Activated naive CD8-positive, alpha-beta T cell treated with anti-CD3 and anti-CD28 coated beads, Interleukin-2, amount 50 U/mL, for 24 hours (primary cell): Measurements from ENCODE around the gene IFNL3.
"Not testable (repeated sequence)": the region's sequence is repeated elsewhere in the genome, so short reads cannot be mapped to it uniquely, and the experiment has no call there.

Experiments used
- ATAC-seq: fragments of 150-1000 bp; cut with Tn5 transposase; one replicate; pipeline ENCODE4 v1.10.0; 2021
- DNase-seq: peaks from one replicate; pipeline ENCODE4 v3.0.0; 2021
- H3K27ac Mint-ChIP-seq: one replicate; pipeline ENCODE4 v1.8.0; 2021; ENCODE audit warnings: mild to moderate bottlenecking, mixed read lengths
- H3K27me3 Mint-ChIP-seq: one replicate; pipeline ENCODE4 v1.8.0; 2021; ENCODE audit warnings: mixed read lengths
- H3K36me3 Mint-ChIP-seq: one replicate; pipeline ENCODE4 v1.8.0; 2021; ENCODE audit warnings: low read depth, mixed read lengths
- H3K4me1 Mint-ChIP-seq: one replicate; pipeline ENCODE4 v1.8.0; 2021; ENCODE audit warnings: mixed read lengths
- H3K4me3 Mint-ChIP-seq: one replicate; pipeline ENCODE4 v1.8.0; 2021; ENCODE audit warnings: mild to moderate bottlenecking, moderate library complexity, mixed read lengths
- H3K9me3 Mint-ChIP-seq: one replicate; pipeline ENCODE4 v1.8.0; 2021; ENCODE audit warnings: mixed read lengths

The IFNL3 gene

GRCh38 chr19:39244410-39245100 is at the start of gene IFNL3:
Gene IFNL3 (minus strand): TSS chr19:39245006. CDS start chr19:39244967, 39 bp downstream.
- not testable (repeated sequence) for H3K27ac Mint-ChIP-seq, H3K9me3 Mint-ChIP-seq, H3K4me3 Mint-ChIP-seq, H3K36me3 Mint-ChIP-seq, H3K27me3 Mint-ChIP-seq, DNase-seq, H3K4me1 Mint-ChIP-seq, ATAC-seq

- Mint-ChIP-seq H3K9me3 (no peaks in the 10 kb centered on the region), H3K4me3 (no peak overlapping the region), H3K27me3 (peaks cover 4% of the 10 kb centered on the region), H3K36me3 (no peaks in the 10 kb centered on the region), H3K4me1 (peaks cover 12% of the 10 kb centered on the region), H3K27ac (no peak overlapping the region)
- no peak for ATAC-seq
- no peak for DNase-seq
Measured at GRCh38 chr19:39293394-39293793, 48.6 kb upstream of the IFNL3 start.

GRCh38 chr19:39284032-39284431 is 39.2 kb upstream of the IFNL3 start:
- Mint-ChIP-seq H3K27me3 (peaks cover 7% of the 10 kb centered on the region), H3K9me3 (no peaks in the 10 kb centered on the region), H3K4me1 (no peaks in the 10 kb centered on the region), H3K36me3 (no peaks in the 10 kb centered on the region), H3K4me3 (no peak overlapping the region), H3K27ac (no peak overlapping the region)
- ATAC-seq: no peak
- no peak for DNase-seq

GRCh38 chr19:39282021-39282420 is 37.2 kb upstream of the IFNL3 start:
- no peak overlapping the region for H3K27ac Mint-ChIP-seq
- H3K9me3 Mint-ChIP-seq: no peaks in the 10 kb centered on the region
- peaks cover 5% of the 10 kb centered on the region for H3K27me3 Mint-ChIP-seq
- ATAC-seq: no peak
- no peaks in the 10 kb centered on the region for H3K36me3 Mint-ChIP-seq
- H3K4me1 Mint-ChIP-seq: no peaks in the 10 kb centered on the region
- no peak overlapping the region for H3K4me3 Mint-ChIP-seq
- no peak for DNase-seq

GRCh38 chr19:39277598-39277997 is 32.8 kb upstream of the IFNL3 start:
- Mint-ChIP-seq H3K27ac (no peak overlapping the region), H3K27me3 (peaks cover 2% of the 10 kb centered on the region), H3K4me3 (no peak overlapping the region), H3K4me1 (no peaks in the 10 kb centered on the region), H3K36me3 (no peaks in the 10 kb centered on the region), H3K9me3 (no peaks in the 10 kb centered on the region)
- no peak for DNase-seq
- ATAC-seq: no peak

- no peaks in the 10 kb centered on the region for H3K4me1 Mint-ChIP-seq
- no peaks in the 10 kb centered on the region for H3K36me3 Mint-ChIP-seq
- H3K27ac Mint-ChIP-seq: no peak overlapping the region
- H3K9me3 Mint-ChIP-seq: no peaks in the 10 kb centered on the region
- no peak for DNase-seq
- H3K4me3 Mint-ChIP-seq: no peak overlapping the region
- H3K27me3 Mint-ChIP-seq: peaks cover 2% of the 10 kb centered on the region
- no peak for ATAC-seq
Measured at GRCh38 chr19:39276740-39277139, 31.9 kb upstream of the IFNL3 start.

GRCh38 chr19:39275578-39275977 is 30.8 kb upstream of the IFNL3 start:
- peaks cover 2% of the 10 kb centered on the region for H3K27me3 Mint-ChIP-seq
- no peak overlapping the region for H3K4me3 Mint-ChIP-seq
- DNase-seq (no peak), ATAC-seq (no peak)
- no peaks in the 10 kb centered on the region for H3K36me3 Mint-ChIP-seq
- H3K9me3 Mint-ChIP-seq: no peaks in the 10 kb centered on the region
- H3K27ac Mint-ChIP-seq: no peak overlapping the region
- no peaks in the 10 kb centered on the region for H3K4me1 Mint-ChIP-seq

GRCh38 chr19:39273859-39274258 is 29.1 kb upstream of the IFNL3 start:
- not testable (repeated sequence) for ATAC-seq, H3K9me3 Mint-ChIP-seq, DNase-seq, H3K4me1 Mint-ChIP-seq, H3K36me3 Mint-ChIP-seq, H3K27ac Mint-ChIP-seq, H3K4me3 Mint-ChIP-seq, H3K27me3 Mint-ChIP-seq

- Mint-ChIP-seq H3K9me3 (no peaks in the 10 kb centered on the region), H3K27me3 (peaks cover 9% of the 10 kb centered on the region), H3K4me1 (no peaks in the 10 kb centered on the region), H3K4me3 (no peak overlapping the region), H3K27ac (no peak overlapping the region), H3K36me3 (no peaks in the 10 kb centered on the region)
- DNase-seq (no peak), ATAC-seq (no peak)
Measured at GRCh38 chr19:39270036-39270871, 25.4 kb upstream of the IFNL3 start.

- not testable (repeated sequence) for H3K27me3 Mint-ChIP-seq, H3K4me3 Mint-ChIP-seq
Measured at GRCh38 chr19:39269369-39269768, 24.6 kb upstream of the IFNL3 start.

GRCh38 chr19:39268531-39269223 is 23.9 kb upstream of the IFNL3 start:
- peaks cover 15% of the 10 kb centered on the region for H3K27me3 Mint-ChIP-seq
- not testable (repeated sequence) for DNase-seq, H3K36me3 Mint-ChIP-seq, ATAC-seq, H3K4me3 Mint-ChIP-seq, H3K27ac Mint-ChIP-seq, H3K4me1 Mint-ChIP-seq, H3K9me3 Mint-ChIP-seq

More at GRCh38 chr19:39269369-39269768, 24.6 kb upstream of the IFNL3 start:
- ATAC-seq, DNase-seq, H3K9me3 Mint-ChIP-seq, H3K27ac Mint-ChIP-seq, H3K36me3 Mint-ChIP-seq, H3K4me1 Mint-ChIP-seq: not testable (repeated sequence)

- not testable (repeated sequence) for H3K27ac Mint-ChIP-seq, DNase-seq, H3K4me1 Mint-ChIP-seq, H3K36me3 Mint-ChIP-seq, H3K4me3 Mint-ChIP-seq, H3K9me3 Mint-ChIP-seq
- peak; percentile 54 for ATAC-seq
- peaks cover 18% of the 10 kb centered on the region for H3K27me3 Mint-ChIP-seq
Measured at GRCh38 chr19:39268085-39268484, 23.3 kb upstream of the IFNL3 start, which contains the start of gene IFNL2. Gene IFNL2 (plus strand): TSS chr19:39268396. CDS start chr19:39268569, 173 bp downstream.

GRCh38 chr19:39265321-39265916 is 20.6 kb upstream of the IFNL3 start:
- H3K4me3 Mint-ChIP-seq: no peak overlapping the region
- peaks cover 7% of the 10 kb centered on the region for H3K4me1 Mint-ChIP-seq
- no peak for ATAC-seq
- H3K36me3 Mint-ChIP-seq: no peaks in the 10 kb centered on the region
- peaks cover 38% of the 10 kb centered on the region for H3K27me3 Mint-ChIP-seq
- H3K9me3 Mint-ChIP-seq: no peaks in the 10 kb centered on the region
- H3K27ac Mint-ChIP-seq: no peak overlapping the region
- DNase-seq: no peak
